DMS 273 (cell line): Measurements from ENCODE around the gene CHERP.
"Not testable (repeated sequence)": the region's sequence is repeated elsewhere in the genome, so short reads cannot be mapped to it uniquely, and the experiment has no call there.

ENCODE experiments used
- DNase-seq: peaks from one replicate; lab custom pipeline; 2025; ENCODE audit not compliant: unreplicated experiment; lab: John Stamatoyannopoulos, UW

The CHERP gene

DNA sequence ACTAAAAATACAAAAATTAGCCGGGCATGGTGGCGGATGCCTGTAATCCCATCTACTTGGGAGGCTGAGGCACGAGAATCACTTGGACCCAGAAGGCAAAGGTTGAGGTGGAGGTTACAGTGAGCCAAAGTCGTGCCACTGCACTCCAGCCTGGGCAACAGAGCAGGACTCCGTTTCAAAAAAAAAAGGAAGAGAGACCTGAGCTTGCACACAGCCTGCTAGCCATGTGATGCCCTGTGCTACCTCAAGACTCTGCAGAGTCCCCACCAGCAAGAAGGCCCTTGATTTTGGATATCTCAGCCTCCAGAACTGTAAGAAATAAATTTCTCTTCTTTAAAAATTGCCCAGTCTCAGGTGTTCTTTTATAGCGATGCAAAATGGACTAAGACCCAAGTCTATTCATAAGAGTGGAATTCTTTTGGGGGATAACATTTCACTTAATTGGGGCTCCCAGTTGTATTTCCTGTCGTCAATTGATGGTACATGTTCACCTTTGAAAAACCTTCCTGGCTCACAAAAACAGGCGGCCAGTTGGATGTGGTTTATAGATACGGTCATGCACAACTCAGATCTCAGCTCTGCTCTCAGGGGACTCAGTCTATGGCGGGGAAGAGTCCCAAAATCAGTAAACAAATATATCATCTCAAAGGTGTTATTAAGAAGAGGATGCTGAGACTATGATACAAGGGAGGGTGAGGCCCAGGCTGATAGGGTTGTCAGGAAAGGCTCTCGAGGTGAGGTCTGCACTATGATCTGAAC lies 2.4 kb upstream of the CHERP start:
- no peak for DNase-seq

DNA sequence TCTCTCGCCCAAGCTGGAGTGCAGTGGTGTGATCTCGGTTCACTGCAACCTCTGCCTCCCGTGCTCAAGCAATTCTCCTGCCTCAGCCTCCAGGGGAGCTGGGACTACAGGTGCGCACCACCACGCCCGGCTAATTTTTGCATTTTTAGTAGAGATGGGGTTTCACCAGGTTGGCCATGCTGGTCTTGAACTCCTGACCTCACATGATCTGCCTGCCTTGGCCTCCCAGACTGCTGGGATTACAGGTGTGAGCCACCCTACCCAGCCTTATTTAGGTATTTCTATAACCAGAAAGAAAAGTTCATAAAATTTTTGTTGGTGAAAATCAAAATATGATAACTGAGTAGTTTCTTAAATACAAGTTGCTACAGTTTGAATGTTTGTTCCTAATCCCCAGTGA lies 1.5 kb upstream of the CHERP start:
- DNase-seq = not testable (repeated sequence)

DNA sequence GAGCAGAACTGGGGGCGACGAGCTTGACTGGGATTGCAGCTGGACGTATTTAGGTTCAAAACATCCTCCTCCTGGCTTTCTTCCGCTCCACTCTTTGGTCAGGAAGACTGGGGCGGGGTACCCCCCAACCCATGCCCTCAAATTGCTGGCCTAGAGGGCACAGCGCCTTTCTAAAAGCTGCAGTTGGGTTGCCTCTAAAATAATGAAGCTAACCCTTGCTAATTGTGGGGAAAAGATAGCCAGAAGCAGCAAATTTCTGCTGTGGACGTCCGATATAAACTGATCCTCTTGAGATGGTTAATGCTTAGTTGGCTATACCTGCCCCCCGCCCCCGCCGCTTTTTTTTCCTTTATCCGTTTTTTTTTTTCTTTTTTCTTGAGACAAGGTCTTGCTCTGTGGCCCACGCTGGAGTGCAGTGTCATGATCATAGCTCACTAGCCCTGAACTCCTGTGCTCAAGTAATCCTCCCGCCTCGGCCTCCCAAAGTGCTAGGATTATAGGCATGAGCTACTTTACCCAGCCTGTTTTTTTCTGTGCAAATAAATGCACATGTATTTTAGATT lies 754 bp upstream of the CHERP start:
- no peak for DNase-seq

- peak; percentile 60 for DNase-seq
Measured at GRCh38 chr19:16541526-16542044, 652 bp downstream of the CHERP start.

GRCh38 chr19:16540948-16541347 lies 1.3 kb downstream of the CHERP start:
- no peak for DNase-seq

- DNase-seq = no peak
Measured at GRCh38 chr19:16537111-16537510, 5.1 kb downstream of the CHERP start.

DNA sequence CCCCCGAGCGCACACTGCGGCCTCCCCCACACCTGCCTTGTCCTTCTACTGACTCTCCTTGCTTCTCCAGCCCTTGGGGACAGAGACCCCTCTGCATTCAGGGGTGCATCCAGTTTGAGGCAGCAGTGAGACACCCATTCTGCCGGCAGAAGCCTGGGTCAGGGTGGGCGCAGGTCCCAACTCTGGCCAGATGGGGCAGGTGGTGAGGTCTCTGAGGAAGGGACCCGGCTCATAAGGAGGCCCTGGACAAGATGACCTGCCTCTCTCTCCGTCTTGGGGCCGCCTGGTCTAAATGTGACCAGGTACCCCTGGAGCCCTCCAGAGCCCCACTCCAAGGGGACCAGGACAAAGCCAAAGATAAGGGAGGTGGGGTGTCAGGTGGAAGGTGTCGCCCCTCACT lies 6.1 kb downstream of the CHERP start:
- no peak for DNase-seq

DNA sequence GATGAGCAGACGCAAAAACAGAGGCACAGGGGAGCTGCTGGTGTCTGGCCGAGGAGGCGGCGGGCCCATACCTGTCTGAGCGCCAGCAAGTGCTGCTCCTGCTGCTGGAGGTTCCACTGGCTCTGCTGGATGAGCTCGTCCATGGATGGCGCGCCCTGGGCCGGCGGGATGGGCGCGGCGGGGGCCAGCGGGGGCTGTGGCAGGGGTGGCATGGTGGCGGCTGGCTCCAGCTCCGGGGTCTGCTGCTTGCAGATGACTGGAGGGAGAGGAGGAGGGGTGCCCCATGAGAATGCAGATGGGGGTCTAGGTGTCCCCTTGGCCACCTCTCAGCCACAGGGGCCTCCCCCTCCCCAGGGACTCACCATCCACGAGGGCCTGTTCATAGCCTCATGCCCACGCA lies 6.9 kb downstream of the CHERP start:
- no peak for DNase-seq

DNA sequence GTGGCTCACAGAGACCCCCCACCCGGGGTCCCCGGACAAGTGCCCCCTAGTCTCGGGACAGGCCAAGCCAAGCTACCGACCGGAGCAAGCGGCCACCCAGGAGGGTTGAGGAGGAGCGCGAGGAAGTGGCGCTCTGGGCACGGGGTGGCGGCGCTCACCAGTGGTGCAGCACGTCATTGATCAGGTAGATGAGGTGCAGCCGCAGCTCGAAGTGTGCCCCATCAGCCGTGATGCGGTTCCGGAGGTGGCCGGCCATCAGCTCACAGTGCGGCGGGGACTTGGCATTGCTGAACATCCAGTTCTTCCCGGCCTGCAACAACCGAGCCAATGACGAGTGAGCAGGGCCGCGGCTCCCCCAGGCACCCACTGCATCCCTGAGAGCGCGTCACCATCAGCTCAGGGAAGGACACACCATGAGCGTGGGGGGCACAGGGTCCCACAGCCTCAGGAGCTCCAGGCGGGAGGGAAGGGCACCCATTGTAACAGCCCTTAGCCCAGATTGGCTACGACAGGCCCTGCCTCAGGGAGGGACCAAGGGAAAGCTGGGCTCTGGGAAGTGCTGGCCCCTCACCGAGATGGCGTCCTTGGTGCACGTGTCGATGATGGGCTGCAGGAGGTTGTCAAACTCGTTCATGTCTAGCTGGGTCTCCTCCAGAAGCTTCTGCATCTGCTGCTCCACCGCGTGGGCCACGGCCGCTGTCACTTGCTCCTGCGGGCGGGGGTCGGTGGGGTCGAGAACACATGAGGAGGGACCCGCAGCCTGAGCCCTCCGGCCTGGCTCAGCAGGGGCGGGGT lies 9.6 kb downstream of the CHERP start:
- no peak for DNase-seq

- no peak for DNase-seq
Measured at GRCh38 chr19:16531380-16531669, 10.9 kb downstream of the CHERP start.

DNA sequence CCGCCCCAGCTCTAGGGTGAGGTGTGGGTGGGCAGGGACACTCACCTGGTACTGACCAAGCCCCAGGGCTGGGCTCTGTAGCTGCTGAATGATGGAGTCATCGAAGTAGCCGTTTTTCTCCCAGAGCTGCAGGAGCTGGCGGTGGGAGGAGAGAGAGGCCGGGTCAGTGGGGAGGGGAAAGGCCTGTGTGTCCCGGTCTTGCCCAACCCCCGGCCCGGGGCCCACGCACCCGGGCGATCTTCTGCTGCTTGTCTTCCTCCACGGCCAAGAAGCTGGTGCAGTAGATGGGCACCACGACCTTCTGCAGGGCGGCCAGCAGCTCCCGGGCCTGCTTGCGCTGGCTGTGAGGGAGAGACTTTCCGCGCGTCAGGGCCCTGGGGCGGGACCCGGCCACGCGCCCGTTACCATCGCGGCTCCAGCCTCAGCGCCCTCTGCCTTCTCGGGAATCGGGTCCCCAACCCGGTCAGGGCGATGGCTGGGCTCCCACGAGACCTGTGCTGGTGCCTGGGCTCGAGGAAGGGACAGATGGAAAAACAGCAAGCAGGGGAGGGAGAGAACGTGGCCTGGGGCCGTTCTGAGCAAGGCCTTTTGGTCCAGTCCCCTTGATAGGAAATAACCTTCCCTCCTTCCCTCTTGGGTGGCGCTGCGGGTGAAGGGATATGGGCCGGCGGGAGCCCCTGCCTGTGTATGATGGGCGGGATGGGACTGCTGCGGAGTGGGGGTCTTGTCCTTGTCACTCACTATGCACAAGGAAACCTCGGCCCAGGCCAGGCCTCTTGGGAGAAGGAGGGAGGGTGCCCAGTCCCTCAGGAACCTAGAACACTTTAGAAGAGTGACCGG lies 11.5 kb downstream of the CHERP start:
- no peak for DNase-seq

DNA sequence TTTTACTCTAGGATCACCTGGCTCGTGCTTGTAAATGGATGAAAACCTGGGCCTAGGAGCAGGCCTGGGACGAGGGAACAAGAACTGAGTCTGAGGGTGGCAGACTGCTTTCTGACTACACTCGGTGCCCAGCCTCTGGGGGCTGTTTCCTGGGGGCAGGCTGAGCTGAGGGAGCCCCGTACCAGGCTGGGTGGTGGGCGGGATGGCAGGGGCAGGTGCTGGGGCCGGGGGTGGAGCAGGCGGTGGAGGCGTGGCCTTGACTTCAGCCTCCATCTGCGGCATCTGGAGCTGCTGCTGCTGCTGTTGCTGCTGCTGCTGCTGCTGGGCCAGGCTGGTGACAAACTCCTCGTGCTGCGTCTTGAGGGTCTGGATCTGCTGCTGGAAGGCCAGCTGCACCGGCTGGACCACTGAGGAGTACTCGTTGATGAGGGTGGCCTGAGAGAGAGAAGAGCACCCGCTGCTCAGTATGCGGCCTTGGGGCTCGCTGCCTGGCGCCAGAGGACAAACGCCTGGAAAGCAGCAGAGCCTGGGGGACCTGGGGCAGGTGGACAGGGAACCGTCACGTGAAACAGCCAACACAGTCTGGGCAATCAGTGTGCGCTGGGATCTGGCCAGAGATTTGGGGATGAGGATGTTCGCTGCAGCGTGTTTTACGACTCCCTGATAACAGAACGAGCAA lies 12.6 kb downstream of the CHERP start:
- no peak for DNase-seq

DNA sequence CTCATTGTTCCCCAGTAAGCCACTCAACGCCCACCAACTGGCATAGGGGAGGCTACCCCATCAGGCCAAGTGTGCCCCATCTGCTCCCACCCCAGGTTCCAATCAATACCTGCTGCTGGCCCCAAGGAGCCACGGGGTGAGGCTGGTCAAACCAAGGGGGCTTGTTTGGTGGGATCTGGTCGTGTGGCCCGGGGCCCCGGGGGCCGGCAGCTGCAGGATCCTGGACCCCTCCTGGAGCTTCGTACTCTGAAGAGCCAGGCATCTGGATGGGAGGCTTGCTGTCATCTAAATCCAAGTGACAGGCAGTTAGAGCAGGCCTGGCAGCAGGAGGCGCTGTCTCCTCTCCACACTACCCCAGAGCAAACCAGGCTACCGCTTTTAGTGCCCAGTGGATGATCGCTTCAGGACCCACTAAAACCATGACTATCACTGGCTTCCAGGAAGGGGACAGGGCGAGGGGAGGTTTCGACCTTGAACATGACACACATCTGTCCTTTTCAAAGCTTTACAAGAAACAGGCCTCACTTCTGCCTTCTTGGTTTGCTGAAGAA lies 14.2 kb downstream of the CHERP start:
- peak; percentile 55 for DNase-seq

DNA sequence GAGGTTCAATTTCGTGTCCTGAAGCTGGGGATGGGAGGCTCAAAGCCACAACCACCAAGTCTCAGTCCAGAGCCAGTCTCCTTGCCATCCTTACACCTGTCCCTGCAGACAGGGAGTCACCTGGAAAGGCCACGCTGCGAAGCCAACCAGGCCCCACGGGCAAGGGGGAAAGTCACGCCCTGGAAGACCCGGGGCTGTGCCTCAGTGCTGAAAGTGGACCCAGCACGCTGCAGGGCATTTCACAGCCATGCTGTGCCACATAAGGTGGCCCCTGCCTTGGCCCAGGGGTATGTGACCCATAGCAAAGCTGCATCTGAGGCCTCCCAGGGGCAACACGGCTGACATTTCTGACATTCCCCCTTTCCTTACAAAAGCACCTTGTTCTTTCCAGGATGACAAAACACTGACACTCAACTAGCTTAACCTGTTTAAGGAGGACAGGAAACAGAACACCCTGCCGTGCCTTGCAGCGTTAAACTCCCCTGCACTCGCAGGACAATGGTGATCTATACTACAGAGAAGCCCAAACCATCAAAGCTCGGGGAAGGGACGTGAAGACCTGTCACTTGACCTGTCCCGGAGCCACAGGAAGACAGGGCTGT lies 14.8 kb downstream of the CHERP start:
- DNase-seq = no peak

- DNase-seq = no peak
Measured at GRCh38 chr19:16525751-16526481, 16.3 kb downstream of the CHERP start.

- DNase-seq = no peak
Measured at GRCh38 chr19:16524991-16525734, 17.1 kb downstream of the CHERP start.

GRCh38 chr19:16522559-16523377 lies 19.5 kb downstream of the CHERP start:
- DNase-seq = no peak
